NCI-H146 (cell line): ENCODE measurements around the gene ANXA3.
"Not testable (repeated sequence)": the region's sequence is repeated elsewhere in the genome, so short reads cannot be mapped to it uniquely, and the experiment has no call there.

ENCODE experiments used
- DNase-seq: peaks from one replicate; lab custom pipeline; 2025; lab: John Stamatoyannopoulos, UW

The ANXA3 gene

DNA sequence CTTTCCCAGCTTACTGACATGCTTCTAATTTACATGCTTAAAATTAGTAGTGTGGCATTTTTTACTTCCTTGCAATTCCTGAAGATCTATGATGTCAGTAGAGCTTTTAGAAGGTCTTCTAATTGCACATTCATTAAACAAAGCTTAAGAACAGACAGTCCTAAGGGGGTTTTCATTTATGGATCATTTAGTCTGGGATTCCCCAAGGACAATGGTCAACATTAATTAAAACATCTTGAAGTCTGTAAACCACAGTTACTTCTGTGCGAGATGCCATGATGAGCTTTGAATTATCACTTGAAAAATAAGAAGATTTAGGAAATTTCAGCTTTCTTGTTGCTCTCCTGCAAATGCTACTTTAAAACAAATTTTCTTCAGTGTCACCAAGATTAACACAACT lies 20.2 kb downstream of the ANXA3 start:
- no peak for DNase-seq

GRCh38 chr4:78578674-78579425 lies 27.3 kb downstream of the ANXA3 start:
- DNase-seq, result no peak

DNA sequence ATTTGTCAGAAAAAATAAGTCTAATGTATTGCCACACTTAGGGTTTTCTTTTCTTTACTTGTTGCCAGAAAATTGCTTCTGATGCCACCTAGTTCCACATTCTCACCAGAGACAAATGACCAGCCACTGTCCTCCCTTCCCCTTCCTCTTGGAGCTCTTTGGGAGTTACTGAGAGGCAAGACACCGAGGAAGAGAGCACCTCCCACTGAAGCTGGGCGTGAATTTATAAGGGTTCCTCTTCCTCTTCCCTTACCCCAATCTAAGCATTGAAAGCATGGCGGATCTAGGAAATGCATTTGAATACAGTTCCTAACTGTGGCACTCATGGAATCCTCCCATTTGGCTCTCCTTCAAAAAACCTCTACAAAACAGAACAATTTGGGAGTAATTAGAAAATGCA lies 30.0 kb downstream of the ANXA3 start:
- DNase-seq, result no peak

DNA sequence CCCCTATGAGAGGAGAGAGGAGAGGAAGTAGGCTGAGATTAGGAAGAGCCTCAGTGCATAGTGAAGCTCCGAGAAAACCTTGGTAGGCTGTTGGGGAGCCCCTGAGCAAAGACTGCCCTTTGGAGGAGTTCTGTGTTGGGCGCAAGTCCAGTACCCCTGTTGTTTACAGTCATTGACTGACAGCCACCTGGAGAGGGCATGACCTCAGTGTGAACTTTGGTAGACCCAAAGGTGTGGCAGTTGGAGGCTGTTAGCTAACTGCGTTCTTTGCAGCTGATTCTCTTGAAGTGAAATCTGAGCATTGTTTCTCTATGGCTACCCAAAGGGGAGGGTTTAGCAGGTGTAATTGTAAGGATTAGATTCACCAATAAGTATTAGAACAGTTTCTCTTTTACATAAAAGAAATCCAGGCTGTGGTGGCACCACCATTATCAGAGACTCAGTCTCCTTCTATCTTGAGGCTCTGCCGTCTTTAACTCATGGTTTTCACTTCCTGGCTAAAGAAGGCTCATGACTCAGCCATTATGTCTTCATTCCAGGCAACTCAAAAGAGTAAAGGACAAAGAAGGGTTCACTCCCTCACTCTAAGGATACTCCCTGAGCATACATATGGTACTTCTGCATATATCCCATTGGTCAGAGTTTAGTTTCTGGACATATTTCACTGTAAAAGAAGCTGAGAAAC lies 33.4 kb downstream of the ANXA3 start:
- DNase-seq, result no peak

- DNase-seq, result no peak
Measured at GRCh38 chr4:78585633-78586032, 34.1 kb downstream of the ANXA3 start.

GRCh38 chr4:78588894-78589545 lies 37.5 kb downstream of the ANXA3 start:
- no peak for DNase-seq

DNA sequence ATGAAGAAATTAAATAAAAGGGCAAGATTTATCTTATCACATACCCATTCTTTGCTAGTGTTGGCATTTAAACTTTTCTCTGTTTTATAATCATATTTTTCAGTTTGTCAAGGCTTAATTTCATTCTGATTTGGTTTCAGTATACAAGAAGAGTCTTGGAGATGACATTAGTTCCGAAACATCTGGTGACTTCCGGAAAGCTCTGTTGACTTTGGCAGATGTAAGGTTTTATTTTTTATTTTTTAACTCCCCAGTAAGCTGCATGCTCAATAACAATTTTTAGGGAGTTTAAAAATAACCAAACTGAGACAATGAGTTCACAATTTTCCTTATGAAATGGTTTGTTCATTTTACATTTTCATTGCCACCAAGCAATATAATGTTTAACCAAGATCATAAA lies 39.8 kb downstream of the ANXA3 start:
- no peak for DNase-seq

- peak; percentile 6 for DNase-seq
Measured at GRCh38 chr4:78592088-78592783, 40.7 kb downstream of the ANXA3 start.

- no peak for DNase-seq
Measured at GRCh38 chr4:78596111-78596742, 44.7 kb downstream of the ANXA3 start.

GRCh38 chr4:78598431-78598830 lies 46.9 kb downstream of the ANXA3 start:
- not testable (repeated sequence) for DNase-seq

DNA sequence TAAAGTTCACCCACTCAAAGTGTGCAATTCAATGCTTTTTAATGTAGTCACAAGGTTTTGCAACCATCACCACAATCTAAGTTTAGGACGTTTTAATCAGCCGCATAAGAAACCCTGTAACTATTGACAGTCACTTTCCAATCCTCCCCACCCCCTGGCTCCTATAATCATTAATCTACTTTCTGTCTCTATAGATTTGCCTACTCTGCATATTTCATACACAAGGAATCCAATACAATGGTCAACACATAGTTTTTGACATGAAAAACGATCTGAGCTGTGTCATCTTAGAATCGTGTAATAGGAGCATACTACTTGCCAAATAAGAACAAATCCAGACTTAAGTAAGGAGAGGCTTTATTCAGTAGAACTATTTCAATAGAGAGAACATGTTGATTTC lies 47.6 kb downstream of the ANXA3 start:
- no peak for DNase-seq

GRCh38 chr4:78599931-78600375 lies 48.4 kb downstream of the ANXA3 start:
- no peak for DNase-seq

DNA sequence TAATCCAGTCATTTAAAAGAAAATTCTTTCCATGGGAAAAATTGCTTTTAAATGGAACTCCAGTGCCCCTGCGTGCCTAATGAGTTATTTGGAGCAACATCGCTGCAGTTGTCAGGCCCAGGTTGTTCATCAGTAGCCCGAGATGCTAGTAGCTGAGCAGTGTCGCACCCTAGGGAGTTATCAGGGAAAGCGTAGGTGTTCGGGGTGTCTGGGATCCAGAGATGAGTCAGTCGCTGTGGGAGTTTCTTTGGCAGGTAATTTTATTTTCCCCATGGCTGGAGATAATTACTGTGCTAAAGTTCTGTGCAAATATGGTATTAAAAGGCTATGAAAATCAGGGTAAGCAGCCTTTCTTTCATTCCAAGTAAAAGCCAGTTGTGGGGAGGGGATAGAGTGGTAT lies 49.4 kb downstream of the ANXA3 start:
- DNase-seq, result peak; percentile 81

- DNase-seq, result no peak
Measured at GRCh38 chr4:78602334-78602733, 50.8 kb downstream of the ANXA3 start.

GRCh38 chr4:78603384-78603783 lies 51.8 kb downstream of the ANXA3 start:
- DNase-seq, result no peak

DNA sequence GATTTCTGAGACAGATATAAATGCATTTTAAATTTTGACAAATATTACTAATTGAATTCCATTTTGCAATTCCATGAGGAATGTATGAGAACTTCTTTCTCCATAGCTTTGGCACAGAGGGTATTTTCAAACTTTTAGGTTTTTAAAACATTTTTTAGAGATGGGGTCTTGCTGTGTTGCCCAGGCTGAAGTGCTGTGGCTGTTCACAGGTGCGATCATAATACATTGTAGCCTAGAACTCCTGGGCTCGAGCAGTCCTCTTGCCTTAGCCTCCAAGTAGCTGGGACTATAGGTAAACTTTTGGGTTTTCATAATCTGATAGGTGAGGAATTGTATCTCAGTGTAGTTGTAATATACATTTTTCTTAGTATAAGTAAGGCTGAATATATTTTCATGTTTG lies 53.4 kb downstream of the ANXA3 start:
- DNase-seq, result no peak

GRCh38 chr4:78606035-78606434 lies 54.5 kb downstream of the ANXA3 start:
- no peak for DNase-seq

GRCh38 chr4:78606530-78607095 lies 55.0 kb downstream of the ANXA3 start:
- DNase-seq, result no peak

DNA sequence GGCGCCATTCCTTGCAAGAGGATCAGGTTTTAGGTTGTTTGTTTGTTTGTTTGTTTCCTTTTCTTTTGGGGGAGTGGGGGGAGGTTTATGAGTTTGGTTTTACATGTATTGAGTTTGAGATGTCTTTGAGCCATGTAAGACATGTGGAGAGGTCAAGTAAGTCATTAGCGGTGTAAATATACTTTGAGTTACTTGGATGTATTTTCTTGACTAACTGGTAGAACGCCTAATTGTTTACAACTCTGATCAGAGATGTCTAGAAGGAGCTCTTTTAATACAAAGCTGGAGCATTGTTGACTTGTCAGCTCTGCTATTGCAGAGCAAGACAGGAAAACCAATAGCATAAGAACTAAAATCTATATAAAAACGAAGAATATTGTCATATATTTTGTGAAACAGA lies 57.1 kb downstream of the ANXA3 start:
- DNase-seq, result no peak

DNA sequence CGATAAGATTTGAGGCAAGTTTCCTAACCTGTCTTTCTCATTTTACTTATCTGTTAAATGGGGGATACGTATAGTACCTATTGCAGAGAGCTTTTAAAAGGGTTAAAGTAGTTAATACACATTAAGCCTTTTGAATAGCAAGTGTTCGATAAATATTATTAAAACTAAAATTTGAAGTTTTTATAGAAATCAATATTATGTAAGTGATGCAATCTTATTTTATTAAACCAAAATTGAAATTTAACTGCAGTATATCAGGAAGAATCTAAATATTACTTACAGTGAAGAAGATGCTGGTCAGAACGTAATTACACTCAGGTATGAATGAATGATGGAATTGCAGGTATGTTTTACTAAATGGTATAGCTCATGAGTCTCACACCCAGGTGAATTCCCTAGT lies 58.0 kb downstream of the ANXA3 start:
- DNase-seq, result no peak

DNA sequence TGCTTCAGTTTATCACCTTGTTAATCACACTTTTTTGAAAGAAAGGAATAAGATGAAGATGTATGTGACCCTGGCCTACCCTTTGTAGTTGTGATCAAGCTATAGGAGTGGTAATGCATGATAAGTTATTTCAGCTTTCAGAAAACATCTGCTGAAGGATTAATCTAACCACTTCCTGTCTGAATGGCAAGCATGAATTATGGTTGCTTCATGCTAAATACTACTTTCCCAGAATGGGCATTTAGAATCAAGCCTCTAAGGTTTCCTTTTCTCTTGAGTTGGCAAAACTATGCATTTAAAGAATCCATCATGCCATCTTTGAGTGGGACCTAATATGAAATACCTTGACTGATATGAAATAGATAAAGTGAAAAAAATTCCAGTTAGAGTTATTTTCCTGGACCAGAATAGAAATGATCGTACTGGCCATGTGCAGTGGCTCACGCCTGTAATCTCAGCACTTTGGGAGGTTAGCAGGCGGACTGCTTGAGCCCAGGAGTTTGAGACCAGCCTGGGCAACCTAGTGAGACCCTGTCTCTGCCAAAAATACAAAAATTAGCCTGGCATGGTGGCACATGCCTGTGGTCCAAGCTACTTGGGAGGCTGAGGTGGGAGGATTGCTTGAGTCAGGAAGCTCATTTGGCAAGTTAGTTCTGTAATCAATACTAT lies 59.1 kb downstream of the ANXA3 start:
- DNase-seq, result no peak
